HG03097 (cell line): ENCODE data around the gene ADAM12.

Experiments
- ATAC-seq: cut with Tn5 transposase; IDR thresholded peaks from one replicate; pipeline ENCODE4 v1.9.1; 2021; ENCODE audit not compliant: unreplicated experiment, low FRiP score

ADAM12 gene

GRCh38 chr10:126324826-126325225, 63.5 kb downstream of the ADAM12 start:
- no peak for ATAC-seq

DNA sequence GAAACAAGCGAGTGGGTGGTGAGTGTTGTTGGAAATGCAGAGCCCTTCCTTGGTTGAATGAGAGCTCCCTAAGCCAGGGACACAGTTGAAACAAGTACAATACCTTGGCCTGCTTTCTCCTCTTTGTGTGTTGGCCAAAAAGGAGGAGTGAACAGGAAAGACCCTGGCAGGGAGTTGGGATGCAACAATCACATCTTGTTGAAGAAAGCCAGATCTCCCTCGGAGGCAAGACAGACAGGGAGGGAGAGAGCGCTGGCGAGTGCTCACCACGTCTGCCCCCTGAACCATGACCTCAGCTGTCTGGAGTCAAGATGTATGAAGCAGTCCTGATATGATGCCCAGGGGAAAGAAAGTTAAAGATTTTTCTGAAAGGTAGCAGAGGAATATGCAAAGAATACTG, 66.8 kb downstream of the ADAM12 start:
- no peak for ATAC-seq

GRCh38 chr10:126317751-126318150, 70.5 kb downstream of the ADAM12 start:
- no peak for ATAC-seq

DNA sequence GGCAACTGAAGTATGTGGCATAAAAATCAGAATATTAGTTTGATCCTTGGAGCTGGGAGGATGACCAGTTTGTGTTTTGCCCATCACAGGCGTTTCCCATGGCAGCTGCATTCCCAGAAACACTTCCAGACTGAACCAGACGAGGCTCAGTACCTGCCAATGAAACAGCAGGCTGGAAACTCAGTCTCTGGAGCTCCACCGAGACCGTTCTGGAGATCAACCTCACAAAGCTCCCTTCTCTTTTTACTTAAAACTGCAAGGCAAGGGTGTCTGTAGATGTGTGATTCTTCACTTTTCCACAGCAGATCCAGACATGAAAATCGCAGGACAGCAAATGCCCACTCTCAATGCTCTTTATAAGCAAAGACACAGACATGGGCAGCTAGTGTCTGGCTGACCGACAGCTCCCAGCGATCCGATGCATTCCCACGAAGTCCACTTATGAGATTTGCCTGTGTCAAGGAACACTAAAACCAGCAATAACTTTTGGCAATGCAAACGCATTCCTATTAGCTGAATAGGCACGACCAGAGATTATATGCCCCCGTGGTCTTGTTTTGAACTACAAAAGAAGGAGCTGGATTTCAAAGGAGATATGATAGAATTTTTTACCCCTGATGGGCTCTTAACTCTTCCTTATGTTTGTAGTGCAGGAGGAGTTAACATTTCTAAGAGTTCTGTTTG, 72.6 kb downstream of the ADAM12 start:
- no peak for ATAC-seq

GRCh38 chr10:126314863-126315493, 73.3 kb downstream of the ADAM12 start:
- no peak for ATAC-seq

GRCh38 chr10:126312167-126312566, 76.1 kb downstream of the ADAM12 start:
- ATAC-seq, result no peak

DNA sequence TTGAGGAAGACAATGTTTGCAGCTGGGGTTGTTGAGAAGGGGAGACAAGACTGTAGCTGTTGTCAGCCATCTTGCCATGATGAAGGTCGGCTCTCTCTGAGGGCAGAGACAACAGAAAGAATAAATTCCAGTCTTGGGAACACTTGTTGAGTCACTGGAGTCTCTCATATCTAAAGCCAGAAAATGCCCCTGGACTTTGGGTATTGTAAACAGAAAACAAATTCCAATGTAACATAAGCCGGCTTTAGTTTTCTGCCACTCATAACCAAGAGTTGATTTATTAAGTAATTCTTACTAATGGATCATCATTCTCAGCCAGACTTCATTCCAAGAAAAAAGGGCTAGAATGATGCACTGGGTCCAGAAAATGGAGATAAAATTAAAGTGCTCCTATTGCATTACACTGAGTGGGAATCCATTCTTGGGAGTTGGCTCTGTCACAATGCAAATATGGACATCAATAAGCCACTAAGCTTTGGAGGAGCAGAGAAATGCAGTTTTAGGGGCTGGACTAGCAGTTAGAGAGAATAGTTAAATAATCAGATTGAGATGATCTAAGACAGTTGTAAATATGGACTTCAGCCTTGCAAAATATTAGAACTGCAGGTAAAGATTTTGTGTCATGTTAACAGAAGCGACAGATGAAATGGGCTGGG, 78.9 kb downstream of the ADAM12 start:
- no peak for ATAC-seq

DNA sequence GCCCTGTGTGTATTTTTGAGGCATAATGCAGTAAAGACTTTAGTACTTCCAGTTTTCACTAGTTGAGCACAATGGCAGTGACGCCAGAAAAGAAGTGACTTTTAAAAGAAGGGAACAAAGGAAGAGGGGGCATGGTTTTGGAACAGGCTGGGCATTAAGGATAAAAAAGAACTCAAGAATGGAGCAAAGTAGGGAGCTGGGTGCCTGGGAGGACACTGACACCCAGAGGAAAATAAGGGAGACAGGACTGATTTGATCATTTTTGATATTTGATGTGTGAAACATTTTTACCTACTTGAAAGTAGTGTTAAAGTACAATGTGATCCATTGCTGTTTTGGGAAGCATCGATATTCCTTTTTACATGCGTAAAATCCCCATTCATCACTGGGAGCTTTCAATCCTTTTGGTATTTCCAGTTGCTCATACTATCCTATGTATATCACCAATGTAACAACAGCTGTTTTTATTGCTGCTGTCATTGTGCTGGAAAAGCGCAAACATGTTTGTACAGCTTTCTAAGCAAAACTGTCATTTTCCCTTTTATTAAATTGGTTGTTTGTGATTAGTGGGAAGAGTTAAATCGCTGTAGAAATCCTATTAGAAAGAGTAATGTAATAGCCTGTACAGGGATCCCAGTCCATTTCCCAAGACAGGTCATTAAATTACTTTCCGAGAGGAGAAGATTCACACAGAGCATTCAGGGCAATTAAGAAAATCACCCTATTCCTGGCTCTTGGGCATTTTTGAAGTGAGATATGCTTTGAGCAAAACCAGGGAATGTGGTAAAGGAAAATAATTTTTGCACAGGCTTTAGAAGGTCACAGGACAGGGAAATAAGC, 85.2 kb downstream of the ADAM12 start:
- no peak for ATAC-seq

GRCh38 chr10:126302476-126302756, 85.9 kb downstream of the ADAM12 start:
- no peak for ATAC-seq

GRCh38 chr10:126301701-126302475, 86.4 kb downstream of the ADAM12 start:
- ATAC-seq, result no peak

DNA sequence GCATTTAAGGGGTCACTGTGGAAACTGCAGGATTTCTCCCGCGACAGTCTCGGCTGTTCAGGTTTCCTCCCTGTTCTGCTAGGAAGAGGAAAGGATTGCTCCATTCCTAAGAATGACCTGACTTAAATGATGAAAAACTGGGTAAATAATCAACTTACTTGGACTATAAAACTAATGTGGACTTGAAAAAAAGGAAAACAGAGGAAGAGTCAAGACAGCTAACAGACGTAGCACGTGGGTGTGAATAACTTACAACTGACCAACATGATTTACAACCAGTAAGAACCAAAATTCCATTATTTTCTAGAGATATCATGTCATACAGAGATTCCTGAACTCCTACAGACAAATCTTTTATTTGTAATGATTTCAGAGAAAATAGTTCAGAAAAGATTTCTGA, 93.8 kb downstream of the ADAM12 start:
- no peak for ATAC-seq

DNA sequence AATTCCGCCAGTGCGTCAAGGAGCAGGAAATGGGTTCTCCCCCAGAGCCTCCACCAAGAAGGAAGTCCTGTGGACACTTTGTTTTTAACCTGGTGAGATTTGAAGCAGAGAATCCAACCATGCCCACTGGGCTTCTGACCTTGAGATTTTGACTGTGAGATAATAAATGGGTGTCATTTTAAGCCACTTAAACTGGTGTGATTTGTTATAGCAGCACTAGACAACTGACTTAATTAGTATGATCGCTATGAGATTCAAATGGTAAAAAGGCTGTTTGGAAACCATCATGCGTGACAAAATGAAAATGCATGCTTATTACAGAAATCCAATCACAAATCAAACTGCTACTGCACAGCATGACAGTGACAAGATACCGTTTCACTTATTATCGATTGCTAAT, 98.0 kb downstream of the ADAM12 start:
- ATAC-seq, result no peak

DNA sequence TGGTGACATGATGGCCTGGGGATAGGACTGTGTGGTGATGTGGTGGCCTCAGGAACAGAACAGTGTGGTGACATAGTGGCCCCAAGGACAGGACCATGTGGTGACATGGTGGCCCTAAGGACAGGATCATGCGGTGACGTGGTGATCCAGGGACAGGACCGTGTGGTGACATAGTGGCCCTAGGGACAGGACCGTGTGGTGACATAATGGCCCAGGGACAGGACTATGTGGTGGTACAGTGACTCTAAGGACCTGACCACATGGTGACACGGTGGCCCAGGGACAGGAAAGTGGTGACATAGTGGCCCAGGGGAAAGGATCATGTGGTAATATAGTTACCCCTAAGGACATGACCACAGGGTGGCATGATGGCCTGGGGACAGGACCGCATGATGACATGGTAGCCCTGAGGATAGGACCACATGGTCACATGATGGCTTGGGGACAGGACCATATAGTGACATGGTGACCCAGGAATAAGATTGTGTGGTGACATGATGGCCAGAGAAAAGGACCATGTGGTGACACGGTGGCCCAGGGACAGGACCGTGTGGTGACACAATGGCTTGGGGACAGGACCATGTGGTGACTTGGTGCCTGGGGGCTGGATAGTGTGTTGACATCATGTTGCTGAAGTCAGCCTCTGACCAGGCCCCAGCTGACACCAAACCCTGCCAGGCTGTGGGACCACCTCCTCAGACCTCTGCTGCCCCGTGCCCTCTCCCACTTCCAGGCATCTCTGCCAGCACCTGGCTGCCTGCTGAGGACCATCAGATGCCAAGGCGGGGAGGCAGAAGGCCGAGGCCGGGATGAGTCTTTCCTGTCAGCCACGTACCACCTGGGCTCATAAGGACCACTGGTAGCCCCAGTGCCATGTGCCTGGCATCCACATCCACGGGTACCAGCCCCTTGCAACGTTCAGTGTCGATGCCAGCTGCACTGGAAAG, 99.5 kb downstream of the ADAM12 start:
- ATAC-seq, result no peak

DNA sequence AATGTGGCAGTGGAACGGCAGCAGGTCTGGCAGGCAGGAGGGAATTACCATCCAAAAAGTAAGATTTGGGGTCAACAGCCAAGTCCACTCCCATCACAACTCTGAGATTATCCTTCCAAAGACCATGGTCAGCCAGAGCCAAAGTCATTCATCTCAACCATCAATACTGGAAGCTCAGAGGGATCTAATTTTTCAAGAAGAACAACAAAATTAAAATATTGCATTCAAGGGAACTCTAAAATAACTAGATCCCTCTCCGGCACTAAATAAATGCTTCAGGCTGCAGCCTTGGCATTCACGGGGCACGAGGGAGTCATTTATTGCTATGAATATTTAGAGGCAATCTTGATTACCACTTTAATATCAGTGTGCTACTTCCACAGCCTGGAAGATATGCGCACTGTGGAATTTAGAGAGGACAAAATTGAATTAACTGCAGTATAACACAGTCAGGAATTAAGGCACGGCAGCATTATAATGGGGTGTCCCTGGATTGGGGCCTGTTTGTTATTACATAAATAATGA, 102.0 kb downstream of the ADAM12 start:
- ATAC-seq, result no peak

DNA sequence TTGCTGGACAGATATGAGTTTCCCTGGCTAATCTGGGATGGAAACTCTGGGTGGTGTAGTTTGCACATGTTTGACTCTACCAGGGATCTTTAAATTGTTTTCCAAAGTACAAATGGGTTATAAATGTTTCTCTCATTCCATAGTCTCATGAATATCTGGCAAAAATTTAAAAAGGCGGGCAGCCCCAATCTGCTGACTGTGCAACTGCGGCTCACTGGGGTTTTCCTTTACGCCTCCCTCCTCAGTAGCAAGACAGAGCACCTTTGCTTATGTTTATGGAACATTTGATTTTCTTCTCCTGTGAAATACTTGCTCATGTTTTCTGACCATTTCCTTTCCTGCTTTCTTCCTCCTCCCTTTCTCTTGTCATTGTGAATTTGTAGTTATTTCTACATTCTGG, 105.0 kb downstream of the ADAM12 start:
- ATAC-seq, result no peak

GRCh38 chr10:126278851-126279250, 109.4 kb downstream of the ADAM12 start:
- no peak for ATAC-seq

GRCh38 chr10:126277181-126277580, 111.1 kb downstream of the ADAM12 start:
- no peak for ATAC-seq

- no peak for ATAC-seq
These were observed 115.8 kb downstream of the ADAM12 start for GRCh38 chr10:126272526-126272925.

GRCh38 chr10:126270111-126270510, 118.2 kb downstream of the ADAM12 start:
- ATAC-seq, result no peak
